Natural killer cell (primary cell): ENCODE data around the gene SMARCA4. TPM values are rescaled to one million over a fixed set of nuclear protein-coding genes. Genes with fewer than 3 reads are reported as not detected.

Source experiments
- ATAC-seq, 3 donors: fragments of 150-1000 bp in 2 of 3; fragments of 200-7000 bp in 1 of 3; cut with Tn5 transposase; 1 replicate in 1 of 3; 2 replicates in 2 of 3; pipeline ENCODE4 v1.10.0; 2021; ENCODE audit warnings: mild to moderate bottlenecking in 2 of 3, moderate library complexity in 2 of 3
- DNase-seq, 2 donors: peaks; one replicate each; pipeline versions ENCODE4 v3.0.0 to v3.0.0-alpha.2; 2013 to 2021; ENCODE audit warnings: mixed read lengths in 1 of 2
- H3K27ac ChIP-seq: one replicate; pipeline ENCODE4 v1.5.1; 2013; ENCODE audit warnings: mild to moderate bottlenecking, low read length
- H3K27me3 ChIP-seq: one replicate; pipeline ENCODE4 v1.6.1; 2013; ENCODE audit warnings: low read length; ENCODE audit not compliant: control insufficient read depth, insufficient read depth
- H3K36me3 ChIP-seq: one replicate; pipeline ENCODE4 v1.6.1; 2013; ENCODE audit warnings: low read length; ENCODE audit not compliant: control insufficient read depth, insufficient read depth
- H3K4me1 ChIP-seq: one replicate; pipeline ENCODE4 v1.6.1; 2013; ENCODE audit warnings: low read length; ENCODE audit not compliant: control insufficient read depth, insufficient read depth
- H3K4me3 ChIP-seq: one replicate; pipeline ENCODE4 v1.5.1; 2013; ENCODE audit warnings: low read length
- H3K9me3 ChIP-seq: one replicate; pipeline ENCODE4 v1.6.1; 2013; ENCODE audit warnings: low read length; ENCODE audit not compliant: control insufficient read depth, insufficient read depth
- H3K27ac Mint-ChIP-seq, 2 donors: one replicate each; pipeline ENCODE4 v1.8.0; 2022; ENCODE audit warnings: mild to moderate bottlenecking in 2 of 2, mixed read lengths in 2 of 2, moderate library complexity in 1 of 2
- H3K27me3 Mint-ChIP-seq, 2 donors: one replicate each; pipeline ENCODE4 v1.8.0; 2022; ENCODE audit warnings: low read depth in 2 of 2, mixed read lengths in 2 of 2
- H3K36me3 Mint-ChIP-seq: one replicate; pipeline ENCODE4 v1.8.0; 2022; ENCODE audit warnings: mixed read lengths
- H3K4me1 Mint-ChIP-seq, 2 donors: one replicate each; pipeline ENCODE4 v1.8.0; 2022; ENCODE audit warnings: mixed read lengths in 2 of 2
- H3K4me3 Mint-ChIP-seq: one replicate; pipeline ENCODE4 v1.8.0; 2022; ENCODE audit warnings: mild to moderate bottlenecking, moderate library complexity, mixed read lengths
- H3K9me3 Mint-ChIP-seq, 2 donors: one replicate each; pipeline ENCODE4 v1.8.0; 2022; ENCODE audit warnings: mixed read lengths in 2 of 2
- WGBS: methylation state at CpG from one replicate; pipeline ENCODE4 v1.1.7; 2013; ENCODE audit warnings: missing lambda C conversion rate; ENCODE audit not compliant: insufficient coverage; 5-methylcytosine and 5-hydroxymethylcytosine counted together
- intact Hi-C: fragments of 100-400 bp; cut with micrococcal nuclease; formaldehyde crosslinking; loops from one replicate; pipeline ENCODE4 v1.14.2; 2022
- total RNA-seq, 4 donors: library from RNA; stranded (reverse); fragments of 120-200 nt in 1 of 4; gene quantifications; one replicate each; pipeline versions ENCODE4 v1.2.3 to v1.2.4, GENCODE V29; 2013 to 2022
- TF ChIP-seq, protein P1 (sequence below): fragments of 200-600 bp; IDR thresholded peaks from one replicate; pipeline ENCODE4 v1.8.0; 2022; ENCODE audit warnings: antibody characterized with exemption

The SMARCA4 gene
- total RNA-seq, 3 donors from 2014 or later (not counting 1 experiment from before 2014, with no cell fraction given) = 85.4 to 96.1 (median 93.6) TPM

DNA sequence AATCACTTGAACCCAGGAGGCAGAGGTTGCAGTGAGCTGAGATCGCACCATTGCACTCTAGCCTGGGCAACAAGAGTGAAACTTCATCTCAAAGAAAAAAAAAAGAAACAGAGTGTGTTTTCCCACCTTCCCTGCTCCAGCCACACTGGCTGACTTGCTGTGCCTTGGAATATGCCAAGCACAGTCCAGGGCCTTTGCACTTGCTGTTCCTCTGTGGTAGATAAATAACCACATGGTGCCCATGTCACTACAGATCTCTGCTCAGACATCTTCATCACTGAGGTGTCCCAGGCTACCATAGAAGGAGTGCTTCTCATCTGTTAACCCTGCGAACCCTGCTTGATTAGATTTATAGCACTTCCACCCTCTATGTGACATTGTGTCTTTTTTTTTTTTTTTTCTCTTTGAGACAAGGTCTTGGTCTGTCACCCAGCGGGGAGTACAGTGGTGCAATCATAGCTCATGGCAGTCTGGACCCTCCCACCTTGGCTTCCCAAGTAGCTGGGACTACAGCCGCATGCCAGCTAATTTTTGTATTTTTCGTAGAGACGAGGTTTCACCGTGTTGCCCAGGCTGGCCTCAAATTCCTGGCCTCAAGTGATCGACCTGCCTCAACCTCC lies 10.4 kb downstream of the SMARCA4 start:
- Mint-ChIP-seq H3K9me3 (no peaks in the 10 kb centered on the region), H3K27ac (no peak overlapping the region), H3K4me3 (no peak overlapping the region), H3K4me1 (peaks cover 23 to 31% of the 10 kb centered on the region in 2 donors), H3K27me3 (no peaks in the 10 kb centered on the region), H3K36me3 (no peaks in the 10 kb centered on the region)
- intact Hi-C loops = no loop called here
- Histone ChIP-seq H3K9me3 (no peaks in the 10 kb centered on the region), H3K4me1 (peaks cover 10% of the 10 kb centered on the region), H3K36me3 (no peaks in the 10 kb centered on the region), H3K4me3 (no peak overlapping the region), H3K27ac (no peak overlapping the region), H3K27me3 (no peaks in the 10 kb centered on the region)
- ATAC-seq = no peak
- TF ChIP-seq, protein P1, sequence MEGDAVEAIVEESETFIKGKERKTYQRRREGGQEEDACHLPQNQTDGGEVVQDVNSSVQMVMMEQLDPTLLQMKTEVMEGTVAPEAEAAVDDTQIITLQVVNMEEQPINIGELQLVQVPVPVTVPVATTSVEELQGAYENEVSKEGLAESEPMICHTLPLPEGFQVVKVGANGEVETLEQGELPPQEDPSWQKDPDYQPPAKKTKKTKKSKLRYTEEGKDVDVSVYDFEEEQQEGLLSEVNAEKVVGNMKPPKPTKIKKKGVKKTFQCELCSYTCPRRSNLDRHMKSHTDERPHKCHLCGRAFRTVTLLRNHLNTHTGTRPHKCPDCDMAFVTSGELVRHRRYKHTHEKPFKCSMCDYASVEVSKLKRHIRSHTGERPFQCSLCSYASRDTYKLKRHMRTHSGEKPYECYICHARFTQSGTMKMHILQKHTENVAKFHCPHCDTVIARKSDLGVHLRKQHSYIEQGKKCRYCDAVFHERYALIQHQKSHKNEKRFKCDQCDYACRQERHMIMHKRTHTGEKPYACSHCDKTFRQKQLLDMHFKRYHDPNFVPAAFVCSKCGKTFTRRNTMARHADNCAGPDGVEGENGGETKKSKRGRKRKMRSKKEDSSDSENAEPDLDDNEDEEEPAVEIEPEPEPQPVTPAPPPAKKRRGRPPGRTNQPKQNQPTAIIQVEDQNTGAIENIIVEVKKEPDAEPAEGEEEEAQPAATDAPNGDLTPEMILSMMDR = no peak
- 96% methylated on average over 8 of the region's 8 CpGs for WGBS
- no peak for DNase-seq

DNA sequence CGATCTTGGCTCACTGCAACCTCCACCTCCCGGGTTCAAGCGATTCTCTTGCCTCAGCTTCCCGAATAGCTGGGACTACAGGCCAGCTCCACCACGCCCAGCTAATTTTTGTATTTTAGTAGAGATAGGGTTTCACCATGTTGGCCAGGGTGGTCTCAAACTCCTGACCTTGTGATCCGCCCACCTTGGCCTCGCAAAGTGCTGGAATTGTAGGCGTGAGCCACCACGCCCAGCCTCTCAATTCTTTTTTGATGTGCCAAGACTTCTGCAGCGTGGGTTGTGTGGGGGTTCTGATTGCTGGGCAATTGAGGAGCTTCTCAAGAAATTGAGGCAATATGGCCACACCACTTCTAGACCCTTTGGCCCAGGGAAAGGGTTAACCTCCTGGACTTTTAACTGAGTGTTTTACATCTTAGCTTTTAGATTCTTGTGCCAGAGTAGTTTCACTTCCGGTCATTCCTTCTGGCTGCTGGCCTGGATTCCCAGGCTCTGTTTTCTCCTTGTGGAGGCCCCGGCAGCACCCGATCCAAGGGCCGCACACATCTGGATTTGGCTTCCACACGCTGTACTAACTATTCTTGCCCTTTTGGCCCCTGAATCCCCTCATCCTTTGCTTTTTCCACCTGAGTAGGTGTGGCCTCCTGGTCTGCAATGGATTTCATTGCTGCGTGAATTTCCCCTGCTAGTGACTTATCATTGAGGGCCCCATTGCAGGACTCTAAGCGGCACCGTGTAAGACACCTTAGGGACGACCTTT lies 14.7 kb downstream of the SMARCA4 start:
- no peak overlapping the region for H3K27ac Mint-ChIP-seq
- no peak overlapping the region for H3K4me3 Mint-ChIP-seq
- WGBS = 96% methylated on average over 19 of the region's 19 CpGs
- no peaks in the 10 kb centered on the region for H3K9me3 Mint-ChIP-seq
- no peaks in the 10 kb centered on the region for H3K27me3 Mint-ChIP-seq
- Histone ChIP-seq H3K27me3 (no peaks in the 10 kb centered on the region), H3K27ac (no peak overlapping the region), H3K4me1 (peaks cover 9% of the 10 kb centered on the region), H3K9me3 (no peaks in the 10 kb centered on the region), H3K36me3 (no peaks in the 10 kb centered on the region), H3K4me3 (no peak overlapping the region)
- H3K4me1 Mint-ChIP-seq = peaks cover 19 to 27% of the 10 kb centered on the region in 2 donors
- DNase-seq = no peak
- H3K36me3 Mint-ChIP-seq = no peaks in the 10 kb centered on the region
- intact Hi-C loops = no loop called here
- TF ChIP-seq, protein P1 = no peak
- no peak for ATAC-seq

DNA sequence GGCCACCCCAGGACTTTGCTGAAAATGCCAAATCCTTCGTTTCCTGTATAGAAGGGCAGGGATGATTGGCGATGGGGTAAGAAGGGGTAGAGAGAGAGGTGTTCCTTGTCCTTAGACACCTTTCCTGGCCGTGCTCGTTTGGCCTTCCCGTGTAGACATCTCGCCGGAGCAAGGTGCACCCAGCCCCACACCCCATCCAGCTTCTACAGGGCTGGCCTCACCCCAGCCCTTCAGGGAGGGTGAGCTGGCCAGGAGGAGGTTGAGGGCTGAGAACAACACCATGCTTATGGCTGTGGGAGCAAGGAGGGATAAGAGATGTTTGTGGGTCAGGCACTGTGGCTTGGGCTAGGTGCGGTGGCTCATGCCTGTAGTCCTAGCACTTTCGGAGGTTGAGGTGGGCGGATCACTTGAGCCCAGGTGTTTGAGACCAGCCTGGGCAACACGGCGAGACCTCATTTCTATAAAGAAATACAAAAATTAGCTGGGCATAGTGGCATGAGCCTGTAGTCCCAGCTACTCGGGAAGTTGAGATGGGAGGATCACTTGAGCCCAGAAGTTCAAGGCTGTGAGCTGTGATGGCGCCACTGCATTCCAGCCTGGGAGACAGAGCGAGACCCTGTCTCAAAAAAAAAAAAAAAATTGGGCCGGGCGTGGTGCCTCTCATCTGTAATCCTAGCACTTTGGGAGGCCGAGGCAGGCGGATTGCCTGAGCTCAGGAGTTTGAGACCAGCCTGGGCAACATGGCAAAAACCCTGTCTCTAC lies 15.5 kb downstream of the SMARCA4 start:
- no peak overlapping the region for H3K27ac Mint-ChIP-seq
- Histone ChIP-seq H3K4me1 (peaks cover 9% of the 10 kb centered on the region), H3K36me3 (no peaks in the 10 kb centered on the region), H3K4me3 (no peak overlapping the region), H3K27me3 (no peaks in the 10 kb centered on the region), H3K9me3 (no peaks in the 10 kb centered on the region), H3K27ac (no peak overlapping the region)
- no peaks in the 10 kb centered on the region for H3K27me3 Mint-ChIP-seq
- DNase-seq (no peak), ATAC-seq (no peak)
- 94% methylated on average over 14 of the region's 19 CpGs for WGBS
- H3K4me3 Mint-ChIP-seq = no peak overlapping the region
- H3K9me3 Mint-ChIP-seq = no peaks in the 10 kb centered on the region
- intact Hi-C loops = no loop called here
- TF ChIP-seq, protein P1 = no peak
- H3K4me1 Mint-ChIP-seq = peaks cover 17 to 24% of the 10 kb centered on the region in 2 donors
- no peaks in the 10 kb centered on the region for H3K36me3 Mint-ChIP-seq
